Astrocyte (in vitro differentiated cells and primary cell): ENCODE measurements around the gene IMPG1. TPM values are rescaled to one million over a fixed set of nuclear protein-coding genes. Genes with fewer than 3 reads are reported as not detected.

Experiments used
- DNase-seq: peaks from one replicate; pipeline ENCODE4 v3.0.0-alpha.2; 2010; ENCODE audit warnings: low read depth
- FAIRE-seq: peaks from 2 replicates; lab custom pipeline; 2011; peaks lifted over from hg19 to GRCh38; lab: Jason Lieb, UNC
- H2AFZ ChIP-seq: 2 replicates; pipeline ENCODE4 v1.6.0; 2012; ENCODE audit warnings: low read depth, low read length, inconsistent platforms
- H3K27ac ChIP-seq: 2 replicates; pipeline ENCODE4 v1.5.1; 2011; ENCODE audit warnings: low read depth, low read length, inconsistent platforms
- H3K27me3 ChIP-seq: 2 replicates; pipeline ENCODE4 v1.6.0; 2011; ENCODE audit warnings: low read length, inconsistent platforms; ENCODE audit not compliant: insufficient read depth
- H3K36me3 ChIP-seq: 2 replicates; pipeline ENCODE4 v1.5.1; 2011; ENCODE audit warnings: low read length, inconsistent platforms; ENCODE audit not compliant: insufficient read depth
- H3K4me1 ChIP-seq: 2 replicates; pipeline ENCODE4 v1.5.1; 2011; ENCODE audit warnings: low read length, inconsistent platforms; ENCODE audit not compliant: insufficient read depth
- H3K4me2 ChIP-seq: 2 replicates; pipeline ENCODE4 v1.6.0; 2012; ENCODE audit warnings: low read length, inconsistent platforms
- H3K4me3 ChIP-seq: 2 replicates; pipeline ENCODE4 v1.5.1; 2011; ENCODE audit warnings: low read depth, mild to moderate bottlenecking, low read length, inconsistent platforms; ENCODE audit not compliant: insufficient read depth
- H3K79me2 ChIP-seq: 2 replicates; pipeline ENCODE4 v1.6.0; 2012; ENCODE audit warnings: mild to moderate bottlenecking, low read length, inconsistent platforms; ENCODE audit not compliant: insufficient read depth
- H3K9ac ChIP-seq: 2 replicates; pipeline ENCODE4 v1.6.0; 2012; ENCODE audit warnings: mild to moderate bottlenecking, low read length, inconsistent platforms
- H3K9me3 ChIP-seq: 2 replicates; pipeline ENCODE4 v1.5.1; 2012; ENCODE audit warnings: low read depth, mild to moderate bottlenecking, low read length, inconsistent platforms; ENCODE audit not compliant: insufficient read depth
- H4K20me1 ChIP-seq: 2 replicates; pipeline ENCODE4 v1.6.0; 2012; ENCODE audit warnings: low read length, inconsistent platforms; ENCODE audit not compliant: insufficient read depth
- H3K27ac Mint-ChIP-seq: one replicate; pipeline ENCODE4 v1.8.0; 2021; ENCODE audit warnings: mild to moderate bottlenecking, mixed read lengths; ENCODE audit not compliant: unreplicated experiment
- H3K27me3 Mint-ChIP-seq: one replicate; pipeline ENCODE4 v1.8.0; 2021; ENCODE audit warnings: low read depth, mixed read lengths; ENCODE audit not compliant: unreplicated experiment
- H3K36me3 Mint-ChIP-seq: one replicate; pipeline ENCODE4 v1.8.0; 2021; ENCODE audit warnings: low read depth, mixed read lengths; ENCODE audit not compliant: unreplicated experiment
- H3K4me1 Mint-ChIP-seq: one replicate; pipeline ENCODE4 v1.8.0; 2021; ENCODE audit warnings: low read depth, mixed read lengths; ENCODE audit not compliant: unreplicated experiment
- H3K4me3 Mint-ChIP-seq: one replicate; pipeline ENCODE4 v1.8.0; 2021; ENCODE audit warnings: mild to moderate bottlenecking, moderate library complexity, mixed read lengths; ENCODE audit not compliant: unreplicated experiment
- H3K9me3 Mint-ChIP-seq: one replicate; pipeline ENCODE4 v1.8.0; 2021; ENCODE audit warnings: mild to moderate bottlenecking, mixed read lengths; ENCODE audit not compliant: unreplicated experiment
- EZH2 ChIP-seq: IDR thresholded peaks from 2 replicates; pipeline ENCODE4 v1.6.1; 2012; ENCODE audit warnings: mild to moderate bottlenecking, low read length, inconsistent platforms; ENCODE audit not compliant: insufficient read depth
- total RNA-seq: library from RNA; stranded (reverse); gene quantifications from 2 replicates; pipeline ENCODE4 v1.2.1, GENCODE V29; 2021
- TF ChIP-seq, protein P1 (sequence below): IDR thresholded peaks from 2 replicates; pipeline ENCODE4 v1.5.1; 2011; ENCODE audit warnings: low read depth, mild to moderate bottlenecking, inconsistent platforms, low read length, moderate library complexity; ENCODE audit not compliant: insufficient read depth

IMPG1 gene
- total RNA-seq, 1 donor from 2014 or later = not detected

DNA sequence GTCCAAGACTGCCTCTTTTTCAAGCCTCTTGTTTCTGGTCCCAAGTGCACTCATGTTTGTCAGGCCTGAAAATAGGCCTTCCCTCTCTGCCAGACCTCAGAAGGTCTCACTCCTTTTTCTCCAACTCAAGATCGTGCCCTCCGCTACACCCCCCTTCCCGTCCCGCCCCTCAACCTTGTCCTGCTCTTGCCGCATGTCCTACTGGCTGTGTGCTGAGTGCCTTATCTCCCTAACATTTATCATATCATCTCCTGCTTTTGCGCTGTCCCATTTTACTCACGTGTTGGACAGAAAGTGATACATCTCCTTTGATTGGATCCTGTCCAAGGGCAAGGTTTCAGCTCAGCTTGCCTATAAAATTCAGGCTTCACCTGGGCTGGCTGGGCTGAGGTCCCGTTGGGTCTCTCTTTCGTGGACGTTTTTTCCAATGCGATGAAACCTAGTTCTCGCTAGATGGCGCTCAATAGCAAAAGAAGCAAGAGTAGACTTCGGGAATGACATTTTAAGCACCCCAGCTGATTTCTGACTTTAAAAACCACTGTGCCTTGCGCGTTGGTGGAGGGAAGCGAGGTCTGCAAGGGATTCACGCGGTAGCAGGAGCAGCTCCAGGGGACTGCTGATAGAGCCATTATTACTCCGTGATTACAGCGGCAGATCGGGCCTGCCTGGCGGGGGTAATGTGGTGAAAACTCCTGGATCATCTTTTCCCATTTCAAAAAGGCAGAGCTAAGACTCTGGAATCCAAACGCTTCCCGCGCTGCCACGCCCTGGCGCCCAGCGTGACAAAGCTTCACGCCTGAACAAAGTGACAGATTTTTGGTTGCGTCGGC is 137.6 kb downstream of the IMPG1 start:
- H3K9ac ChIP-seq = peak overlapping the region; percentile 54
- Mint-ChIP-seq H3K27me3 (peaks cover 2% of the 10 kb centered on the region), H3K9me3 (no peaks in the 10 kb centered on the region), H3K4me3 (peak overlapping the region; percentile 83), H3K36me3 (no peaks in the 10 kb centered on the region), H3K27ac (peak overlapping the region; percentile 48), H3K4me1 (peaks cover 10% of the 10 kb centered on the region)
- peak overlapping the region; percentile 94 for H3K4me2 ChIP-seq
- peak overlapping the region; percentile 93 for H2AFZ ChIP-seq
- TF ChIP-seq EZH2 = no peak
- TF ChIP-seq, protein P1, sequence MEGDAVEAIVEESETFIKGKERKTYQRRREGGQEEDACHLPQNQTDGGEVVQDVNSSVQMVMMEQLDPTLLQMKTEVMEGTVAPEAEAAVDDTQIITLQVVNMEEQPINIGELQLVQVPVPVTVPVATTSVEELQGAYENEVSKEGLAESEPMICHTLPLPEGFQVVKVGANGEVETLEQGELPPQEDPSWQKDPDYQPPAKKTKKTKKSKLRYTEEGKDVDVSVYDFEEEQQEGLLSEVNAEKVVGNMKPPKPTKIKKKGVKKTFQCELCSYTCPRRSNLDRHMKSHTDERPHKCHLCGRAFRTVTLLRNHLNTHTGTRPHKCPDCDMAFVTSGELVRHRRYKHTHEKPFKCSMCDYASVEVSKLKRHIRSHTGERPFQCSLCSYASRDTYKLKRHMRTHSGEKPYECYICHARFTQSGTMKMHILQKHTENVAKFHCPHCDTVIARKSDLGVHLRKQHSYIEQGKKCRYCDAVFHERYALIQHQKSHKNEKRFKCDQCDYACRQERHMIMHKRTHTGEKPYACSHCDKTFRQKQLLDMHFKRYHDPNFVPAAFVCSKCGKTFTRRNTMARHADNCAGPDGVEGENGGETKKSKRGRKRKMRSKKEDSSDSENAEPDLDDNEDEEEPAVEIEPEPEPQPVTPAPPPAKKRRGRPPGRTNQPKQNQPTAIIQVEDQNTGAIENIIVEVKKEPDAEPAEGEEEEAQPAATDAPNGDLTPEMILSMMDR = peak; percentile 83
- no peak overlapping the region for H3K27ac ChIP-seq
- H3K79me2 ChIP-seq = no peaks in the 10 kb centered on the region
- H3K4me3 ChIP-seq = peak overlapping the region; percentile 58
- H3K27me3 ChIP-seq = no peaks in the 10 kb centered on the region
- DNase-seq (peak; percentile 66), FAIRE-seq (no peak)
- no peaks in the 10 kb centered on the region for H3K9me3 ChIP-seq
- H4K20me1 ChIP-seq = no peaks in the 10 kb centered on the region
- peaks cover 6% of the 10 kb centered on the region for H3K4me1 ChIP-seq
- no peaks in the 10 kb centered on the region for H3K36me3 ChIP-seq

DNA sequence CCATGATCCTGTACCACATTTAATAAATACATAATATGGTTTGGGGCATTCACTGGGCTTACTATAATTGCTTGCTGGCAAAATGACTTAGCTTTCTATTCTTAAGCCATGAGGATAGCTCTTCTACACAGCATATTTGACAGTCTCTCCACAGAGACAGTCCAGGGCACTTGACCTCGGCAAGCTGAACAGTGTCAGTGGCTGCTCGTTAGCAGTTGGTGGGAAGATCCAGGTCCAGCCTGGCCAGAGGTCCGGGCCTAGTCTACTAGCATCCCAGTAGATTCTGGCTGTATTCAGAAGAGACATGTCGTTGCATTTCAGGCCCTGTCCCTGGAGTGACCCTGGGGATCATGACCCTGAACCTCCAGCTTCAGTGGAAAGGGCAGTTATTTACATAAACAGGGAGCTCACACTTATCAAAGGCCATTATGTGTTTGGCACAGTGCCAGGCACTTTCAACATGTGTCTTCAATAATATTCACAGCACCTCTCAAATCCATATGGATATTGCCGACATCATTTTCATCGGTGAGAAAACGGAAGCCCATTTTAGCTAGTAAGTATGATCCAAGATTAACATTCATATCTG is 139.0 kb downstream of the IMPG1 start:
- H3K36me3 ChIP-seq = no peaks in the 10 kb centered on the region
- no peaks in the 10 kb centered on the region for H3K27me3 ChIP-seq
- H3K4me2 ChIP-seq = no peak overlapping the region
- no peak overlapping the region for H3K4me3 ChIP-seq
- no peak overlapping the region for H3K27ac ChIP-seq
- H3K9ac ChIP-seq = no peak overlapping the region
- Mint-ChIP-seq H3K27ac (no peak overlapping the region), H3K27me3 (peaks cover 2% of the 10 kb centered on the region), H3K4me3 (no peak overlapping the region), H3K4me1 (peaks cover 10% of the 10 kb centered on the region), H3K9me3 (no peaks in the 10 kb centered on the region), H3K36me3 (no peaks in the 10 kb centered on the region)
- H2AFZ ChIP-seq = no peak overlapping the region
- no peaks in the 10 kb centered on the region for H3K79me2 ChIP-seq
- no peaks in the 10 kb centered on the region for H4K20me1 ChIP-seq
- FAIRE-seq (no peak), DNase-seq (no peak)
- H3K4me1 ChIP-seq = peaks cover 6% of the 10 kb centered on the region
- no peak for TF ChIP-seq EZH2
- TF ChIP-seq, protein P1 = no peak
- no peaks in the 10 kb centered on the region for H3K9me3 ChIP-seq
